ENCODE measurements around the gene SYMPK. TPM values are rescaled to one million over a fixed set of nuclear protein-coding genes. Genes with fewer than 3 reads are reported as not detected.

SYMPK gene
- total RNA-seq, 1 experiment from 2014 or later, result 47.7 TPM

GRCh38 chr19:45863335-45863839, 440 bp upstream of the SYMPK start:
- no peaks in the 10 kb centered on the region; the same call in 1 of the 2 replicates for H3K36me3 ChIP-seq (ENCODE audit: control insufficient read depth, insufficient read depth, low read length)
- no peaks in the 10 kb centered on the region; the same call in 1 of the 2 replicates for H3K27me3 ChIP-seq (ENCODE audit: control insufficient read depth, insufficient read depth, low read length)
- peak overlapping the region; percentile 59 to 95 for H3K4me3 ChIP-seq (ENCODE audit: low read depth in 2 of 2, low read length in 2 of 2)
- peaks cover 4% of the 10 kb centered on the region; the same call in 1 of the 2 replicates for H3K4me1 ChIP-seq (ENCODE audit: control insufficient read depth, insufficient read depth, low read length)
- no peak overlapping the region for H3K27ac ChIP-seq (ENCODE audit: low read length)
- ATAC-seq (no peak), DNase-seq (ENCODE audit: low read depth, low spot score) (no peak)
- ChIA-PET CTCF (interaction anchor here (0.6 to 0.9 kb wide), 3 partner anchors 19 to 139 kb away, joined by 3 to 5 read pairs (median 3); no protein-coding TSS in a partner anchor), POLR2A (no interaction called here)
- in situ Hi-C loops (cut with HindIII; ENCODE audit: low pct_unique_long_range_greater_than_20kb, low sequenced_read_pairs) (no loop called here), intact Hi-C loops (cut with micrococcal nuclease; ENCODE audit: unreplicated experiment) (no loop called here)
- TF ChIP-seq TCF7L2 (IDR thresholded peaks at IDR 0.05; ENCODE audit: low read depth, low read length) (no peak), SIN3A (IDR thresholded peaks at IDR 0.05; ENCODE audit: borderline replicate concordance, insufficient read depth, low read depth, low read length) (no peak)
- no peaks in the 10 kb centered on the region for H3K9me3 ChIP-seq (ENCODE audit: control insufficient read depth, insufficient read depth, low read depth, low read length)
- no TSS peak for BruUV-seq (replicated peaks)

GRCh38 chr19:45862271-45862563, 730 bp downstream of the SYMPK start:
- Histone ChIP-seq H3K36me3 (ENCODE audit: control insufficient read depth, insufficient read depth, low read length) (no peaks in the 10 kb centered on the region; the same call in 1 of the 2 replicates), H3K27ac (ENCODE audit: low read length) (peak overlapping the region; percentile 91), H3K27me3 (ENCODE audit: control insufficient read depth, insufficient read depth, low read length) (no peaks in the 10 kb centered on the region; the same call in 1 of the 2 replicates), H3K4me1 (ENCODE audit: control insufficient read depth, insufficient read depth, low read length) (peaks cover 4% of the 10 kb centered on the region; the same call in 1 of the 2 replicates), H3K9me3 (ENCODE audit: control insufficient read depth, insufficient read depth, low read depth, low read length) (no peaks in the 10 kb centered on the region), H3K4me3 (ENCODE audit: low read depth in 2 of 2, low read length in 2 of 2) (peak overlapping the region; percentile 95)
- DNase-seq (ENCODE audit: low read depth, low spot score) (no peak), ATAC-seq (no peak)
- intact Hi-C loops (cut with micrococcal nuclease; ENCODE audit: unreplicated experiment) (no loop called here), in situ Hi-C loops (cut with HindIII; ENCODE audit: low pct_unique_long_range_greater_than_20kb, low sequenced_read_pairs) (no loop called here)
- TF ChIP-seq REST (IDR thresholded peaks at IDR 0.05; ENCODE audit: insufficient read depth in 1 of 2, low read depth in 2 of 2, low read length in 1 of 2), result no peak
- no peak for TF ChIP-seq TCF7L2 (IDR thresholded peaks at IDR 0.05; ENCODE audit: low read depth, low read length)
- TF ChIP-seq POLR2AphosphoS5 (IDR thresholded peaks at IDR 0.05; ENCODE audit: low read depth, low read length), result no peak
- TF ChIP-seq CTCF (IDR thresholded peaks at IDR 0.05), result no peak
- TF ChIP-seq SIN3A (IDR thresholded peaks at IDR 0.05; ENCODE audit: borderline replicate concordance, insufficient read depth, low read depth, low read length), result no peak
- CTCF ChIA-PET, result no interaction called here
- POLR2A ChIA-PET, result no interaction called here
- no TSS peak for BruUV-seq (replicated peaks)

Data from Panc1 (cell line).